H1 (cell line): ENCODE results near the gene AFF1. TPM values are rescaled to one million over a fixed set of nuclear protein-coding genes. Genes with fewer than 3 reads are reported as not detected.
A peak's percentile ranks its signal among the peaks of the same experiment; 100 is the strongest.

Experiments used
- CTCF ChIA-PET: fragments of 300-600 bp; sonication (Branson Sonifier 250); formaldehyde crosslinking; loops from one replicate; lab custom pipeline; 2021; ENCODE audit not compliant: partially characterized antibody; lab: Charles Lee
- POLR2A ChIA-PET: fragments of 300-600 bp; sonication (Branson Sonifier 250); formaldehyde crosslinking; loops from one replicate; lab custom pipeline; 2021; ENCODE audit warnings: inconsistent platforms; ENCODE audit not compliant: partially characterized antibody; lab: Charles Lee
- DNase-seq, 2 experiments: peaks; one replicate each; pipeline versions ENCODE4 v3.0.0 to v3.0.0-alpha.2; 2010 to 2022; ENCODE audit warnings: low spot score in 2 of 2, low read depth in 1 of 2, mixed read lengths in 1 of 2
- FAIRE-seq: peaks from 2 replicates; lab custom pipeline; 2011; peaks lifted over from hg19 to GRCh38; lab: Jason Lieb, UNC
- H2AFZ ChIP-seq: 2 replicates; pipeline ENCODE4 v1.8.1; 2012; ENCODE audit warnings: low read length, inconsistent platforms
- H2AK5ac ChIP-seq: 2 replicates; pipeline ENCODE4 v1.6.1; 2013; ENCODE audit warnings: low read depth, low read length
- H2BK120ac ChIP-seq: replicated peaks from 2 replicates; pipeline ENCODE3; 2013; ENCODE audit warnings: low read depth, low read length, inconsistent platforms
- H2BK12ac ChIP-seq: 2 replicates; pipeline ENCODE4 v1.6.1; 2013; ENCODE audit warnings: low read depth, low read length
- H2BK15ac ChIP-seq: 2 replicates; pipeline ENCODE4 v1.6.1; 2013; ENCODE audit warnings: low read length
- H2BK20ac ChIP-seq: 2 replicates; pipeline ENCODE4 v1.6.1; 2013; ENCODE audit warnings: low read length
- H2BK5ac ChIP-seq: 2 replicates; pipeline ENCODE4 v1.6.1; 2013; ENCODE audit warnings: low read depth, low read length
- H3K14ac ChIP-seq: 2 replicates; pipeline ENCODE4 v1.6.1; 2013; ENCODE audit warnings: inconsistent platforms; ENCODE audit not compliant: insufficient read length
- H3K18ac ChIP-seq: 2 replicates; pipeline ENCODE4 v1.6.1; 2013; ENCODE audit warnings: low read length; ENCODE audit errors: extremely low read depth
- H3K23ac ChIP-seq: 2 replicates; pipeline ENCODE4 v1.6.1; 2013; ENCODE audit warnings: inconsistent platforms; ENCODE audit not compliant: insufficient read length
- H3K23me2 ChIP-seq: 2 replicates; pipeline ENCODE4 v1.6.1; 2013; ENCODE audit warnings: low read depth, low read length
- H3K27ac ChIP-seq: 2 replicates; pipeline ENCODE4 v1.6.1; 2011; ENCODE audit warnings: low read depth, low read length, inconsistent platforms
- H3K27me3 ChIP-seq, 4 experiments: replicated peaks in 1 of 4; 1 replicate in 1 of 4; 2 replicates in 3 of 4; pipeline versions ENCODE4 v1.6.1 to v1.8.1; 2011 to 2013; ENCODE audit warnings: low read length in 3 of 4, mild to moderate bottlenecking in 3 of 4, inconsistent platforms in 2 of 4, mixed read lengths in 2 of 4, moderate library complexity in 1 of 4; ENCODE audit not compliant: control insufficient read depth in 3 of 4, insufficient read depth in 3 of 4; ENCODE audit errors: extremely low read depth in 1 of 4
- H3K36me3 ChIP-seq, 4 experiments: 2 replicates each; pipeline versions ENCODE4 v1.6.1 to v1.8.1; 2011 to 2013; ENCODE audit warnings: mild to moderate bottlenecking in 4 of 4, low read length in 3 of 4, moderate library complexity in 2 of 4, control low read depth in 1 of 4, inconsistent platforms in 1 of 4; ENCODE audit not compliant: insufficient read depth in 4 of 4, control insufficient read depth in 2 of 4
- H3K4ac ChIP-seq: replicated peaks from 2 replicates; pipeline ENCODE3; 2013; ENCODE audit warnings: low read length, low read depth, mixed read lengths, inconsistent platforms; ENCODE audit not compliant: insufficient read length
- H3K4me1 ChIP-seq, 4 experiments: replicated peaks in 1 of 4; 1 replicate in 1 of 4; 2 replicates in 3 of 4; pipeline versions ENCODE4 v1.6.1 to v1.8.1; 2011 to 2013; ENCODE audit warnings: low read length in 3 of 4, inconsistent platforms in 2 of 4, mixed read lengths in 1 of 4; ENCODE audit not compliant: insufficient read depth in 4 of 4, control insufficient read depth in 3 of 4
- H3K4me2 ChIP-seq, 2 experiments: 2 replicates each; pipeline versions ENCODE4 v1.6.1 to v1.8.1; 2011 to 2013; ENCODE audit warnings: low read depth in 2 of 2, low read length in 2 of 2, control low read depth in 1 of 2, inconsistent platforms in 1 of 2, mild to moderate bottlenecking in 1 of 2; ENCODE audit not compliant: insufficient read depth in 1 of 2
- H3K4me3 ChIP-seq, 4 experiments: fragments of 200-600, 300-600 bp in 1 of 4; sonication (generic), shearing (Covaris generic), sonication (Bioruptor Twin) in 1 of 4; 2 replicates each; pipeline versions ENCODE4 v1.5.1 to v1.8.1; 2011 to 2016; ENCODE audit warnings: low read length in 4 of 4, low read depth in 3 of 4, control low read depth in 2 of 4, inconsistent platforms in 2 of 4, mild to moderate bottlenecking in 2 of 4, mixed read lengths in 1 of 4, moderate library complexity in 1 of 4; ENCODE audit not compliant: insufficient read depth in 2 of 4; ENCODE audit errors: extremely low read depth in 1 of 4
- H3K56ac ChIP-seq: replicated peaks from 2 replicates; pipeline ENCODE3; 2013; ENCODE audit warnings: low read depth, mild to moderate bottlenecking, mixed read lengths, low read length, inconsistent platforms; ENCODE audit not compliant: insufficient read length
- H3K79me1 ChIP-seq: 2 replicates; pipeline ENCODE4 v1.6.1; 2013; ENCODE audit warnings: low read depth, low read length, control low read depth
- H3K79me2 ChIP-seq, 2 experiments: 2 replicates each; pipeline versions ENCODE4 v1.6.1 to v1.8.1; 2012 to 2013; ENCODE audit warnings: low read length in 2 of 2, mild to moderate bottlenecking in 2 of 2, inconsistent platforms in 1 of 2; ENCODE audit not compliant: insufficient read depth in 2 of 2, control insufficient read depth in 1 of 2
- H3K9ac ChIP-seq, 4 experiments: replicated peaks in 1 of 4; 1 replicate in 1 of 4; 2 replicates in 3 of 4; pipeline versions ENCODE4 v1.6.1 to v1.8.1; 2011 to 2013; ENCODE audit warnings: low read depth in 3 of 4, low read length in 3 of 4, control low read depth in 2 of 4, mild to moderate bottlenecking in 2 of 4, moderate library complexity in 2 of 4, inconsistent platforms in 1 of 4; ENCODE audit errors: extremely low read depth in 1 of 4
- H3K9me3 ChIP-seq, 2 experiments: 2 replicates each; pipeline versions ENCODE4 v1.6.1 to v1.8.1; 2012 to 2013; ENCODE audit warnings: mild to moderate bottlenecking in 2 of 2, moderate library complexity in 2 of 2, control low read depth in 1 of 2, inconsistent platforms in 1 of 2, low read depth in 1 of 2, low read length in 1 of 2, mixed read lengths in 1 of 2; ENCODE audit not compliant: insufficient read depth in 2 of 2
- H4K20me1 ChIP-seq, 2 experiments: replicated peaks in 1 of 2; 2 replicates each; pipeline versions ENCODE3 to v1.8.1; 2011 to 2013; ENCODE audit warnings: inconsistent platforms in 2 of 2, low read length in 2 of 2, mild to moderate bottlenecking in 1 of 2; ENCODE audit not compliant: insufficient read depth in 2 of 2, control insufficient read depth in 1 of 2
- H4K5ac ChIP-seq: 2 replicates; pipeline ENCODE4 v1.6.1; 2013; ENCODE audit warnings: low read length, low read depth, mixed read lengths, inconsistent platforms; ENCODE audit not compliant: insufficient read length
- H4K8ac ChIP-seq: 2 replicates; pipeline ENCODE4 v1.8.0; 2013; ENCODE audit warnings: mild to moderate bottlenecking, moderate library complexity, low read length, inconsistent platforms; ENCODE audit not compliant: insufficient read depth; ENCODE audit errors: extremely low read depth
- H4K91ac ChIP-seq: replicated peaks from 2 replicates; pipeline ENCODE3; 2013; ENCODE audit warnings: low read length, mixed read lengths, inconsistent platforms; ENCODE audit not compliant: insufficient read length
- POLR2A ChIP-seq, 2 experiments: IDR thresholded peaks; 1 replicate in 1 of 2; 2 replicates in 1 of 2; pipeline ENCODE4 v1.6.1; 2011; ENCODE audit warnings: low read depth in 2 of 2, low read length in 2 of 2, mild to moderate bottlenecking in 2 of 2; ENCODE audit errors: control extremely low read depth in 1 of 2
- RAD21 ChIP-seq, 2 experiments: IDR thresholded peaks in 1 of 2; conservative IDR thresholded peaks in 1 of 2; 2 replicates each; pipeline ENCODE4 v1.6.1; 2011; ENCODE audit warnings: low read depth in 2 of 2, low read length in 2 of 2, improper control_type of control experiment in 1 of 2, inconsistent platforms in 1 of 2, mild to moderate bottlenecking in 1 of 2, moderate library complexity in 1 of 2
- WGBS, 2 experiments: shearing (Covaris generic) in 1 of 2; methylation state at CpG; one replicate each; pipeline versions ENCODE4 v1.1.6 to v1.1.7; 2013 to 2015; ENCODE audit warnings: low lambda C conversion rate in 2 of 2, mixed read lengths in 2 of 2, inconsistent platforms in 1 of 2, low coverage in 1 of 2, missing lambda C conversion rate in 1 of 2; ENCODE audit not compliant: insufficient replicate concordance in 2 of 2, insufficient coverage in 1 of 2, insufficient read length in 1 of 2; ENCODE audit errors: extremely low coverage in 1 of 2, missing lambda C conversion rate in 1 of 2; 5-methylcytosine and 5-hydroxymethylcytosine counted together
- polyA plus RNA-seq, 7 experiments: library from polyadenylated mRNA; depleted of rRNA in 3 of 7; stranded (reverse) in 5 of 7; unstranded in 2 of 7; fragments of >200 nt in 5 of 7; fragments of 200-250 nt in 2 of 7; gene quantifications; 1 replicate in 5 of 7; 2 replicates in 1 of 7; 4 replicates in 1 of 7; pipeline versions ENCODE4 v1.2.1 to v1.2.3, GENCODE V29; 2011 to 2013; ENCODE audit warnings: missing spikeins in 2 of 7, mixed read lengths in 2 of 7
- total RNA-seq: library from RNA; stranded (reverse); fragmentation: NEBNext Ultra II Directional; extraction: Animal tissue kit (Norgen Biotek cat#: 25700); gene quantifications from 2 replicates; pipeline ENCODE4 v1.2.1, GENCODE V29; 2021

AFF1 gene
- total and polyA plus RNA-seq, 2 of the 8 experiments (the other 6 are each of a cell fraction or from before 2014, with no cell fraction given), result 14.8 to 85.5 TPM

GRCh38 chr4:87134122-87134521 lies 199.3 kb downstream of the AFF1 start:
- Histone ChIP-seq H4K5ac (no peak overlapping the region), H3K4me2 (no peak overlapping the region), H3K79me1 (no peaks in the 10 kb centered on the region), H3K14ac (no peak overlapping the region), H3K9ac (no peak overlapping the region), H4K8ac (no peak overlapping the region), H3K4me3 (no peak overlapping the region), H3K36me3 (peaks cover 20 to 77% (median 51%) of the 10 kb centered on the region in 4 experiments), H3K27ac (no peak overlapping the region), H3K23ac (no peak overlapping the region), H3K4me1 (no peaks in the 10 kb centered on the region), H3K18ac (no peak overlapping the region), H2BK20ac (no peak overlapping the region), H3K4ac (no peak overlapping the region), H3K23me2 (no peaks in the 10 kb centered on the region), H4K91ac (no peak overlapping the region), H3K9me3 (no peaks in the 10 kb centered on the region), H2BK15ac (no peak overlapping the region), H2BK5ac (no peak overlapping the region), H3K27me3 (no peaks in the 10 kb centered on the region), H2BK120ac (no peak overlapping the region), H2AK5ac (no peak overlapping the region), H4K20me1 (peaks cover 0 to 1% of the 10 kb centered on the region in 2 experiments), H2AFZ (no peak overlapping the region), H3K79me2 (no peaks in the 10 kb centered on the region), H3K56ac (no peak overlapping the region), H2BK12ac (no peak overlapping the region)
- ChIA-PET CTCF (interaction anchor here (1.0 to 2.6 kb wide), 5 partner anchors 9 to 231 kb away, joined by 3 to 11 read pairs (median 3); no protein-coding TSS in a partner anchor), POLR2A (no interaction called here)
- 0 out of 3 replicates have a peak, but pooled peaks of 1 of the 2 experiments have one; percentile 11 for TF ChIP-seq POLR2A (IDR thresholded peaks at IDR 0.05; ENCODE audit: control extremely low read depth in 1 of 2, low read depth in 2 of 2, low read length in 2 of 2)
- no peak for TF ChIP-seq RAD21 (IDR thresholded peaks at IDR 0.05 in 1 of 2, conservative IDR thresholded peaks at IDR 0.05 in 1 of 2; ENCODE audit: low read depth in 2 of 2, low read length in 2 of 2)
- no peak for DNase-seq
- FAIRE-seq, result no peak
- 88% methylated on average over 3 of the region's 3 CpGs; no CpG with 5 or more reads in 1 of the 2 experiments for whole genome bisulfite sequencing, 2 experiments
